GM12878 (cell line): ENCODE data around the gene OR7D4. TPM values are rescaled to one million over a fixed set of nuclear protein-coding genes. Genes with fewer than 3 reads are reported as not detected.

Experiments used
- ATAC-seq: fragments of 200-7000 bp; cut with Tn5 transposase; 3 replicates; pipeline ENCODE4 v1.9.1; 2020; ENCODE audit warnings: mild to moderate bottlenecking, moderate library complexity
- BruUV-seq: library from RNA; stranded (reverse); fragments of 400-500 nt; replicated peaks from 2 replicates; lab custom pipeline; 2021; lab: Mats Ljungman, UMichigan
- CTCF ChIA-PET: fragments of 300-600 bp; sonication (Branson Sonifier 250); formaldehyde crosslinking; extraction: SDS; loops from one replicate; lab custom pipeline; 2021; ENCODE audit warnings: inconsistent platforms; lab: Yijun Ruan, JAX
- POLR2A ChIA-PET: fragments of 350-600 bp; formaldehyde crosslinking; extraction: SDS; loops from one replicate; lab custom pipeline; 2021; ENCODE audit warnings: inconsistent platforms; lab: Charles Lee
- RAD21 ChIA-PET: fragments of 300-600 bp; sonication (Branson Sonifier 250); formaldehyde crosslinking; loops from one replicate; lab custom pipeline; 2023; ENCODE audit warnings: antibody characterized with exemption; ENCODE audit not compliant: unreplicated experiment; lab: Charles Lee
- SMC1A ChIA-PET: fragments of 300-600 bp; sonication (Branson Sonifier 250); formaldehyde crosslinking; loops from one replicate; lab custom pipeline; 2023; ENCODE audit not compliant: unreplicated experiment, uncharacterized antibody; lab: Charles Lee
- DNase-seq: peaks from one replicate; pipeline ENCODE4 v3.0.0-alpha.2; 2011; ENCODE audit warnings: low read depth, low spot score
- FAIRE-seq: peaks from 3 replicates; lab custom pipeline; 2011; peaks lifted over from hg19 to GRCh38; lab: Jason Lieb, UNC
- H2AFZ ChIP-seq: 2 replicates; pipeline ENCODE4 v1.6.0; 2011; ENCODE audit warnings: low read depth, low read length, control low read depth; ENCODE audit not compliant: control insufficient read depth
- H3K27ac ChIP-seq: 2 replicates; pipeline ENCODE4 v1.5.1; 2011; ENCODE audit warnings: control low read depth; ENCODE audit not compliant: control insufficient read depth, insufficient read depth
- H3K27me3 ChIP-seq, 2 experiments: replicated peaks in 1 of 2; 2 replicates each; pipeline versions ENCODE4 v1.6.0 to v1.6.1; 2011; ENCODE audit warnings: low read length in 1 of 2; ENCODE audit not compliant: control insufficient read depth in 2 of 2, insufficient read depth in 2 of 2
- H3K36me3 ChIP-seq, 2 experiments: 2 replicates each; pipeline ENCODE4 v1.5.1; 2011; ENCODE audit warnings: low read length in 1 of 2; ENCODE audit not compliant: control insufficient read depth in 2 of 2, insufficient read depth in 2 of 2
- H3K4me1 ChIP-seq: 2 replicates; pipeline ENCODE4 v1.6.1; 2011; ENCODE audit warnings: mild to moderate bottlenecking, low read length, moderate library complexity, mixed read lengths; ENCODE audit not compliant: control insufficient read depth, insufficient read depth
- H3K4me2 ChIP-seq: 2 replicates; pipeline ENCODE4 v1.6.0; 2011; ENCODE audit warnings: control low read depth; ENCODE audit not compliant: control insufficient read depth, insufficient read depth
- H3K4me3 ChIP-seq: fragments of 200-600 bp; sonication (generic); 2 replicates; pipeline ENCODE4 v1.5.1; 2016
- H3K79me2 ChIP-seq: 2 replicates; pipeline ENCODE4 v1.6.0; 2011; ENCODE audit warnings: low read length; ENCODE audit not compliant: control insufficient read depth, insufficient read depth
- H3K9ac ChIP-seq: 2 replicates; pipeline ENCODE4 v1.8.0; 2011; ENCODE audit warnings: low read length, control low read depth, mixed read lengths; ENCODE audit not compliant: control insufficient read depth, insufficient read depth
- H3K9me3 ChIP-seq: replicated peaks from 3 replicates; pipeline ENCODE4 v1.5.1; 2011; ENCODE audit warnings: mild to moderate bottlenecking, low read length; ENCODE audit not compliant: control insufficient read depth, insufficient read depth
- H4K20me1 ChIP-seq: 2 replicates; pipeline ENCODE4 v1.6.0; 2011; ENCODE audit not compliant: control insufficient read depth, insufficient read depth
- BACH1 ChIP-seq: fragments of 450-650 bp; IDR thresholded peaks from 2 replicates; pipeline ENCODE4 v1.6.1; 2017; ENCODE audit warnings: mild to moderate bottlenecking, borderline replicate concordance
- PBX3 ChIP-seq: IDR thresholded peaks from 2 replicates; pipeline ENCODE4 v1.6.1; 2011; ENCODE audit warnings: mild to moderate bottlenecking, low read depth, low read length, moderate library complexity; ENCODE audit not compliant: insufficient replicate concordance
- PRDM15 ChIP-seq: fragments of 450-650 bp; formaldehyde crosslinking; IDR thresholded peaks from 2 replicates; pipeline ENCODE4 v1.4.0; 2020; ENCODE audit warnings: mild to moderate bottlenecking, moderate library complexity
- SMC3 ChIP-seq: IDR thresholded peaks from 2 replicates; pipeline ENCODE4 v1.6.1; 2011; ENCODE audit warnings: low read length, improper control_type of control experiment, borderline replicate concordance
- SREBF2 ChIP-seq: IDR thresholded peaks from 2 replicates; pipeline ENCODE4 v1.6.1; 2012; ENCODE audit warnings: mild to moderate bottlenecking, low read length
- STAT1 ChIP-seq: fragments of 450-650 bp; conservative IDR thresholded peaks from 2 replicates; pipeline ENCODE4 v1.6.1; 2014; ENCODE audit warnings: antibody characterized with exemption, mild to moderate bottlenecking
- WGBS: methylation state at CpG from one replicate; pipeline ENCODE4 v1.1.6; 2016; ENCODE audit warnings: low lambda C conversion rate; ENCODE audit not compliant: insufficient replicate concordance, insufficient coverage; ENCODE audit errors: missing lambda C conversion rate; 5-methylcytosine and 5-hydroxymethylcytosine counted together
- in situ Hi-C: fragments of 300-500 bp; cut with MboI; formaldehyde crosslinking; loops from 9 replicates; pipeline ENCODE4 v1.14.3; 2018; ENCODE audit warnings: mixed read lengths
- intact Hi-C: fragments of 100-400 bp; cut with micrococcal nuclease; formaldehyde crosslinking; loops from one replicate; pipeline ENCODE4 v1.14.2; 2022; ENCODE audit not compliant: unreplicated experiment
- polyA plus RNA-seq, 11 experiments: library from polyadenylated mRNA; depleted of rRNA in 4 of 11; unstranded in 6 of 11; stranded (reverse) in 5 of 11; fragments of >200 nt; fragmentation: Nextera tagmentation in 4 of 11; fragmentation: Illumina TruSeq in 1 of 11; extraction: Ambion mirVana in 4 of 11; extraction: Trizol in 1 of 11; gene quantifications; 1 replicate in 1 of 11; 2 replicates in 10 of 11; pipeline versions ENCODE4 v1.2.1 to v1.2.3, GENCODE V29; 2011 to 2016; ENCODE audit warnings: inconsistent platforms in 2 of 11, missing spikeins in 2 of 11, low read depth in 1 of 11
- total RNA-seq, 4 experiments: library from RNA; depleted of rRNA in 3 of 4; stranded (reverse); fragments of >200 nt in 3 of 4; fragmentation: Illumina TruSeq in 1 of 4; extraction: Trizol in 1 of 4; gene quantifications; 2 replicates each; pipeline versions ENCODE4 v1.2.1 to v1.2.3, GENCODE V29; 2013 to 2021

The OR7D4 gene
- total and polyA plus RNA-seq, 10 of the 15 experiments (the other 5 are each of a cell fraction or from before 2014, with no cell fraction given), result not detected

GRCh38 chr19:9251236-9251635 is 31.8 kb upstream of the OR7D4 start:
- intact Hi-C loops, result no loop called here
- BruUV-seq, result no TSS peak
- Histone ChIP-seq H3K9ac (no peak overlapping the region), H3K36me3 (no peaks in the 10 kb centered on the region), H3K4me1 (no peaks in the 10 kb centered on the region), H3K9me3 (no peaks in the 10 kb centered on the region; the same call in 2 of the 3 replicates), H3K27ac (no peak overlapping the region), H3K4me2 (no peak overlapping the region), H3K79me2 (no peaks in the 10 kb centered on the region), H3K27me3 (no peaks in the 10 kb centered on the region), H2AFZ (no peak overlapping the region), H3K4me3 (no peak overlapping the region), H4K20me1 (no peaks in the 10 kb centered on the region)
- in situ Hi-C loops, result no loop called here
- SMC1A ChIA-PET, result no interaction called here
- FAIRE-seq (no peak), DNase-seq (no peak), ATAC-seq (no peak)
- 11% methylated on average over 5 of the region's 5 CpGs for WGBS
- TF ChIP-seq BACH1 (no peak), SMC3 (no peak), PBX3 (no peak), STAT1 (no peak), PRDM15 (no peak), SREBF2 (no peak)
- RAD21 ChIA-PET, result no interaction called here
- POLR2A ChIA-PET, result no interaction called here
- CTCF ChIA-PET, result no interaction called here
